NCI-H345 treated with DMSO at 0.1 percent for 48 hours (cell line): Measurements from ENCODE around the gene TPP2.

Experiments used
- DNase-seq: peaks from one replicate; lab custom pipeline; 2025; ENCODE audit not compliant: unreplicated experiment; lab: John Stamatoyannopoulos, UW

TPP2 gene

DNA sequence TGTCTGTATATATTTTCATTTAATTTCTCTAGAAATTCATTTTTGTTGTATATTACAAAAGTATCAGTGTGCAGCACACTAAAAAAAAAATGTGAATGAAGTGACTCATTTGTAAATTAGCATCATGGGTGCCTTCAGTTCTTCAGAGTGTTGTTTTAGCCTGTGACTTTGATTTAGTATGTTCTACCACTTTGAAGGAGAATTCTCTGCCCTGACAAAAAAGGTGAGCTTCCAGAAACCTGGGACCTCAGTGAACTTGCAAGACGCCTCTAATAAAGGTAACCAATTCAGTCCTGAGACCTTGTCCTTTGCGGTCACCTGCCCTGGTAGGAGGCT, 95.7 kb downstream of the TPP2 start:
- no peak for DNase-seq

DNA sequence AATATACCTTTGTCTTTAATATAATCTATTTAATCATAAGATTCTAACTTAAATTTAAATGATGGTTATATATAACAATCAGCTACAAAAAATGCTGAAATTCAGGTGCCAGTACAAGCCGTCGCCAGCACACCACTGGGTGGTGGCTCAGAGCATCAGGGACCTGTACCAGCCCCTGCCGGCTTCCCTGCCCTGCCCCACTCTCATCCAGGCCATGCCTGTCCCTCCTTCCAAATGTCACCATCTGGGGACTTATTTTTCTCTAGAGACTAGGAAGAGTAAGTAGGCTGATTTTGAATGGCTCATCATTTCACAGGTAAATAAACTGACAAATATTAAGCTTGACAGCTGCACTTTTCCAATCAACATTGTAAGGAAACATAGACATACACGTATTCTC, 96.5 kb downstream of the TPP2 start:
- DNase-seq, result no peak

- DNase-seq, result no peak
Measured at GRCh38 chr13:102693776-102694175, 97.0 kb downstream of the TPP2 start.

DNA sequence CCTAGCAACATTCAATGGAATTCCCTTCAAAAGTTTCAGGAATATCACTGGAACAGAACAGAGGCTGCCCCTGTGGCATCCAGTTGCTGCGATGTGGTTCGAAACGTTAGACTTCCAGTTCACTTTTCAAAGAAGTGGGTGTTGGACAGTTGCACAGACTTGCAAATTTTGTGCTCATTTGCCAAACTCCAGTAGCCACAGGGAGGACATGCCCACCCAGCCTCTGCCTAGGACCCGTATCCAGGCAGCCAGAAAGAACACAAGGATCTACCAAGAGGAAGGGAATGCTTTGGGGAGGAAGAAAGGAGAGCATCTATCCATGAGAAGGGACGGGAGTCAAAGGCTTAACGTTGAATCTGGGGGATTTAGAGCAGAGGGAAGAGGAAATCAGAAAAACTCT, 98.2 kb downstream of the TPP2 start, which contains the start of gene METTL21C:
METTL21C (minus strand) TSS at position 108 of the 400 bp plus-strand sequence. CDS start 546 bp downstream, outside the sequence.
- no peak for DNase-seq

GRCh38 chr13:102696465-102696864, 99.7 kb downstream of the TPP2 start:
- DNase-seq, result no peak

GRCh38 chr13:102697264-102697663, 100.5 kb downstream of the TPP2 start:
- no peak for DNase-seq

GRCh38 chr13:102697929-102698648, 101.3 kb downstream of the TPP2 start:
- peak; percentile 10 for DNase-seq

GRCh38 chr13:102698649-102698980, 101.8 kb downstream of the TPP2 start:
- no peak for DNase-seq

- DNase-seq, result no peak
Measured at GRCh38 chr13:102699504-102699903, 102.7 kb downstream of the TPP2 start.

GRCh38 chr13:102700088-102701031, 103.6 kb downstream of the TPP2 start:
- no peak for DNase-seq

DNA sequence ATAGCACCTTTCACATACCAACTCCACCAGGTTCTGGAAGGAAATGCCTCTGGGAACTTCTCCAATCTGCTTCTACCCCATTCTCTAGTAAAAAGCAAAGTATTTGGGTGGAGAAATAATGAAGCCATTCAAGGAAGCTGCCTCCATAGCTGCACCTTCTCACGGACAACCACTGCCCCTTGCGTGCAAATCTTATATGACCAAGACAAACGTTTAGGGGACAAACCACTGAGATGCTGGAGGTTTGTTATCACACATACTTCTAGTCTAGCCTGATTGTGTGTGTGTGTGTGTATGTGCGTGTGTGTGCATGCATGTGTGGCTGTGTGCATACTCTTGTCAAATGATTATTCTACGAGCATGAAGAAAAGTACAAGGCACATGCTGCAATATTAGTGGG, 104.5 kb downstream of the TPP2 start:
- no peak for DNase-seq

- no peak for DNase-seq
Measured at GRCh38 chr13:102702965-102703725, 106.4 kb downstream of the TPP2 start.

DNA sequence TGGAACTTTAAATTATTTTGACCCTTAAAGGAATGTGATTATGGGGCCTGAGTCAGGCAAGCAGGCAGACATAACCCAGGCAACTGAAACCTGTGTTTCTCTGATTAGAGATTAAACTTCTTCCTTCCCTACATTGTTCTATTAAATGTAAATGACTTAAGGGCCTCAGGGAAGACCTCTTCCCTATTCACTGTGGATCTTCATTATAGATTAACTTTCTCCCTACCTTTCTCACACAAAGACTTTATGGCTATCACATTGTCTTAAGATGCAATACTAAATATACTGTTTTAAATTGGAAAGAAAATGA, 106.9 kb downstream of the TPP2 start:
- DNase-seq, result no peak

GRCh38 chr13:102704238-102705058, 107.7 kb downstream of the TPP2 start:
- DNase-seq, result no peak

GRCh38 chr13:102707467-102707866, 110.7 kb downstream of the TPP2 start:
- DNase-seq, result peak; percentile 42

DNA sequence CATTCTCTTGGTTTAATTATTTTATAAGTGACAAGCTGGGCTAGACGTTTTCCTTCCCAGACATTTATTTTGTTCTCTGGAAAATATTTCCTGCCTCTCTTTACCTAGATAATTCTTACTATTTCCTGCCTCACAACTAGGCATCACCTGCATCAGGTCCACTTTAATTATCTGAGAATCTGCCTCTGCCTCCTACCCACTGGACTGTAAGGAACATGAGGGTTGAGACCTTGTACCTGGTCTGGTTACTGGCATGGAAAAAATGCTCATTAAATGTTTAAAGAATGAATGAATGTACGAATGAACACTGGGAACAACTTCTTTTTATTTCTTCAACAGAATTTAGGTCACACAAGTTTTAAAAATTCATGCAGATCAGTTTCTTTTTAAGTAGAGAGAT, 111.4 kb downstream of the TPP2 start:
- no peak for DNase-seq

DNA sequence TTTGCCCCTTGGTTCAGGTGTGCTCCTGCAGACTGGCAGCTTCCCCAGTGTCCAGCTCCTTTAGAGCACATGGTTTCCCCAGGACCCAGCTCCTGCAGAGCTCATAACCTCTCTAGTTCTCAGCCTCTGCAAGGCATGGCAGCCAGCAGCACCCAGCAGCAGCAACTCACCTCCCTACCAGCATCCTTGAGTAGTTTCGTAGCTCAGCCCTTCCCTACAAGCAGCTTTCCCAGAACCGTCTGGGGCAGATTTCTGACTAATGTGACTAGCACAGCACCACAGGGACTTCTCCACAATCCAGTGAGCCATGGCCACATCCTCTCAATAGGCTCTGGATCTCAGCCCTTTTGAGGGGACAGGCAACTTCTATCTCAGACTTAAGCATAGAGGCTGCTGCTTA, 112.2 kb downstream of the TPP2 start:
- no peak for DNase-seq

DNA sequence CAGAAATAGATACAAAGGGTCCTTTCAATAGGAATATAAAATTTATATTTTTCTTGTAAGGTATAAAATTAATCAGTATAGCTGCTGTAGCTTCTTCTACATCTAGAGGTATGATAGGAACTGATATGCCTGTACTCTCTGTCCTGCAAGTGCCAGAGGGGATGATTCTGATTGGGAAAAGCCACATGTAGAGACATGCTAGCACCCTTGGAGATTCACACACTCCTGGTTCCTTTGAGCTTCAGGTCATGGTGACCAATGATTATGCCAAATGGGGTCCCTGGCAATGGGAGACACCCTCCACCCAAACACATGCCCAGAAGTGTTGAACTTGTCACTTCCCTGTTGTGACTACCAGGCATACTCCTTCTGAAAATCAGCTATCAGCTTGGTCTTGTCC, 112.8 kb downstream of the TPP2 start:
- DNase-seq, result no peak

GRCh38 chr13:102710261-102710679, 113.5 kb downstream of the TPP2 start:
- no peak for DNase-seq

DNA sequence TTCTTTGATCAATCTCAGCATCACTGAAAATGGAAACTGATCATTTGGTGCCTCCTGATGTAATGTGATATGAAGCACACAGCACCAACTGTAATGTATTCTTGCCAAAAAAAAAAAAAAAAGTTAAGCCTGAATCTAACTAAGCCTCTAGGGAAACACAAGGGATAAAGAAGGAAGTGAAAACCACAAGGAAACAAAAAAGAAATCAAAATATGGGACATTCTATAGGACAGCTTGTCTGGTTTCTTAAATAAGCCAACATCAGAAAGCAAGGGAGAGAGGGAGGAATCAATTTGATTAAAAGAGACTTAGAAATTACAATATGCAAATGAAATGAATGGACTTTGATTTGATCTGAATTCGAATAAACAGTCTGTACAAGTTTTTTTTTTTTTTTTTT, 118.7 kb downstream of the TPP2 start:
- no peak for DNase-seq

GRCh38 chr13:102718746-102719145, 122.0 kb downstream of the TPP2 start:
- no peak for DNase-seq
